DOHH2 (cell line): ENCODE results near the gene RFK.

Experiments
- H3F3A ChIP-seq: fragments of 200-600 bp; sonication (generic), shearing (Covaris generic); 2 replicates; pipeline ENCODE4 v1.6.0; 2016; ENCODE audit warnings: antibody characterized with exemption, mild to moderate bottlenecking; ENCODE audit not compliant: control insufficient read depth, insufficient read depth
- H3K27ac ChIP-seq: fragments of 200-600 bp; sonication (generic); 2 replicates; pipeline ENCODE4 v1.5.1; 2014; ENCODE audit warnings: low read depth, mild to moderate bottlenecking, low read length, moderate library complexity
- H3K27me3 ChIP-seq: fragments of 200-600 bp; sonication (generic); 2 replicates; pipeline ENCODE4 v1.6.1; 2014; ENCODE audit warnings: mild to moderate bottlenecking, low read length, mixed read lengths; ENCODE audit not compliant: control insufficient read depth
- H3K36me3 ChIP-seq: fragments of 200-600 bp; sonication (generic); 2 replicates; pipeline ENCODE4 v1.6.1; 2014; ENCODE audit warnings: mild to moderate bottlenecking, low read length, moderate library complexity, mixed read lengths; ENCODE audit not compliant: control insufficient read depth
- H3K4me1 ChIP-seq: fragments of 200-600 bp; sonication (generic); 2 replicates; pipeline ENCODE4 v1.6.1; 2014; ENCODE audit warnings: mild to moderate bottlenecking, low read length, mixed read lengths; ENCODE audit not compliant: control insufficient read depth
- H3K4me2 ChIP-seq: fragments of 200-600 bp; sonication (generic); 2 replicates; pipeline ENCODE4 v1.6.0; 2014; ENCODE audit warnings: mild to moderate bottlenecking, low read length, moderate library complexity
- H3K4me3 ChIP-seq: fragments of 200-600 bp; sonication (generic); 2 replicates; pipeline ENCODE4 v1.5.1; 2014; ENCODE audit warnings: mild to moderate bottlenecking, low read length, mixed read lengths
- H3K79me2 ChIP-seq: fragments of 200-600 bp; sonication (generic); 2 replicates; pipeline ENCODE4 v1.6.1; 2014; ENCODE audit warnings: mild to moderate bottlenecking, low read length, mixed read lengths; ENCODE audit not compliant: control insufficient read depth
- H3K9me2 ChIP-seq: fragments of 200-600 bp; sonication (generic); replicated peaks from 2 replicates; pipeline ENCODE4 v1.6.1; 2014; ENCODE audit warnings: mild to moderate bottlenecking, low read length, mixed read lengths; ENCODE audit not compliant: control insufficient read depth
- H3K9me3 ChIP-seq: fragments of 200-600 bp; sonication (generic); 2 replicates; pipeline ENCODE4 v1.6.1; 2014; ENCODE audit warnings: antibody characterized with exemption, low read length, mixed read lengths; ENCODE audit not compliant: control insufficient read depth, insufficient read depth
- H4K20me1 ChIP-seq: fragments of 200-600 bp; sonication (generic); 2 replicates; pipeline ENCODE4 v1.6.0; 2014; ENCODE audit warnings: low read depth, mild to moderate bottlenecking, antibody characterized with exemption, low read length, moderate library complexity; ENCODE audit not compliant: control insufficient read depth, insufficient read depth
- CTCF ChIP-seq: fragments of 200-600 bp; sonication (generic); IDR thresholded peaks from one replicate; pipeline ENCODE4 v1.5.1; 2014; ENCODE audit warnings: antibody characterized with exemption, mild to moderate bottlenecking, low read depth, low read length; ENCODE audit not compliant: poor library complexity, severe bottlenecking
- EZH2phosphoT487 ChIP-seq: fragments of 200-600 bp; sonication (generic); IDR thresholded peaks from 2 replicates; pipeline ENCODE4 v1.6.1; 2017; ENCODE audit warnings: borderline replicate concordance, mild to moderate bottlenecking, antibody characterized with exemption, low read length, moderate library complexity, mixed read lengths

RFK gene

GRCh38 chr9:76425677-76426453, 31.6 kb upstream of the RFK start:
- Histone ChIP-seq H3K9me3 (no peaks in the 10 kb centered on the region), H3K27ac (no peak overlapping the region), H3K4me3 (no peak overlapping the region), H3K4me1 (no peaks in the 10 kb centered on the region), H4K20me1 (no peaks in the 10 kb centered on the region), H3F3A (no peaks in the 10 kb centered on the region), H3K79me2 (no peaks in the 10 kb centered on the region), H3K9me2 (no peaks in the 10 kb centered on the region), H3K27me3 (no peaks in the 10 kb centered on the region), H3K4me2 (no peak overlapping the region), H3K36me3 (no peaks in the 10 kb centered on the region)
- TF ChIP-seq EZH2phosphoT487, result no peak
- TF ChIP-seq CTCF, result no peak

- no peaks in the 10 kb centered on the region for H3K9me3 ChIP-seq
- no peak overlapping the region for H3K4me3 ChIP-seq
- no peaks in the 10 kb centered on the region for H3K27me3 ChIP-seq
- TF ChIP-seq EZH2phosphoT487 (no peak), CTCF (no peak)
- no peaks in the 10 kb centered on the region for H3K9me2 ChIP-seq
- H3K79me2 ChIP-seq, result no peaks in the 10 kb centered on the region
- no peaks in the 10 kb centered on the region for H3K4me1 ChIP-seq
- H3K4me2 ChIP-seq, result no peak overlapping the region
- H3K36me3 ChIP-seq, result no peaks in the 10 kb centered on the region
- no peaks in the 10 kb centered on the region for H4K20me1 ChIP-seq
- no peaks in the 10 kb centered on the region for H3F3A ChIP-seq
- no peak overlapping the region for H3K27ac ChIP-seq
Observed at GRCh38 chr9:76424491-76424890, 30.3 kb upstream of the RFK start.

GRCh38 chr9:76423216-76424177, 29.3 kb upstream of the RFK start:
- Histone ChIP-seq H3K9me3 (no peaks in the 10 kb centered on the region), H3K4me3 (no peak overlapping the region), H3K27ac (no peak overlapping the region), H3K4me2 (no peak overlapping the region), H3K4me1 (no peaks in the 10 kb centered on the region), H3K27me3 (no peaks in the 10 kb centered on the region), H3K36me3 (no peaks in the 10 kb centered on the region), H3K79me2 (no peaks in the 10 kb centered on the region), H3F3A (no peaks in the 10 kb centered on the region), H4K20me1 (no peaks in the 10 kb centered on the region), H3K9me2 (no peaks in the 10 kb centered on the region)
- TF ChIP-seq CTCF (no peak), EZH2phosphoT487 (no peak)
